B cell (primary cell): ENCODE measurements around the gene NOL9. TPM values are rescaled to one million over a fixed set of nuclear protein-coding genes. Genes with fewer than 3 reads are reported as not detected.

ENCODE experiments used
- ATAC-seq: fragments of 200-7000 bp; cut with Tn5 transposase; one replicate; pipeline ENCODE4 v1.10.0; 2021; ENCODE audit warnings: low read depth, mild to moderate bottlenecking, moderate number of reproducible peaks, moderate library complexity
- CTCF ChIA-PET: fragments of 350-600 bp; sonication (Branson Sonifier 250); formaldehyde crosslinking; loops from one replicate; lab custom pipeline; 2021; ENCODE audit warnings: antibody characterized with exemption, inconsistent platforms; lab: Charles Lee
- POLR2A ChIA-PET: fragments of 350-600 bp; sonication (Branson Sonifier 250); formaldehyde crosslinking; loops from one replicate; lab custom pipeline; 2021; ENCODE audit warnings: antibody characterized with exemption; lab: Charles Lee
- DNase-seq: peaks from one replicate; pipeline ENCODE4 v3.0.0; 2013
- H2AFZ ChIP-seq: 2 replicates; pipeline ENCODE4 v1.6.1; 2012; ENCODE audit warnings: mild to moderate bottlenecking, low read depth, low read length; ENCODE audit not compliant: insufficient read depth, poor library complexity, severe bottlenecking
- H3K27ac ChIP-seq, 2 donors: 1 replicate in 1 of 2; 2 replicates in 1 of 2; pipeline ENCODE4 v1.5.1; 2012 to 2013; ENCODE audit warnings: low read length in 2 of 2, mild to moderate bottlenecking in 2 of 2, moderate library complexity in 1 of 2
- H3K27me3 ChIP-seq, 4 experiments: fragments of 200-600 bp in 1 of 4; sonication (generic) in 1 of 4; replicated peaks in 1 of 4; 1 replicate in 2 of 4; 2 replicates in 2 of 4; pipeline versions ENCODE4 v1.6.1 to v1.7.0; 2013 to 2016; ENCODE audit warnings: low read length in 3 of 4, mild to moderate bottlenecking in 2 of 4, mixed read lengths in 1 of 4, moderate library complexity in 1 of 4; ENCODE audit not compliant: insufficient read depth in 4 of 4, control insufficient read depth in 3 of 4; ENCODE audit errors: control extremely low read depth in 1 of 4
- H3K36me3 ChIP-seq, 2 experiments: replicated peaks in 1 of 2; 1 replicate in 1 of 2; 2 replicates in 1 of 2; pipeline versions ENCODE4 v1.6.1 to v1.7.1; 2013; ENCODE audit warnings: low read length in 1 of 2; ENCODE audit not compliant: insufficient read depth in 2 of 2, control insufficient read depth in 1 of 2; ENCODE audit errors: control extremely low read depth in 1 of 2, extremely low read depth in 1 of 2
- H3K4me1 ChIP-seq, 2 donors: fragments of 200-600 bp in 1 of 2; sonication (generic) in 1 of 2; 1 replicate in 1 of 2; 2 replicates in 1 of 2; pipeline versions ENCODE4 v1.5.1 to v1.6.1; 2013 to 2017; ENCODE audit warnings: low read length in 2 of 2; ENCODE audit not compliant: control insufficient read depth in 2 of 2, insufficient read depth in 2 of 2
- H3K4me2 ChIP-seq: replicated peaks from 2 replicates; pipeline ENCODE3; 2012; ENCODE audit warnings: mild to moderate bottlenecking, low read depth, low read length; ENCODE audit not compliant: poor library complexity, severe bottlenecking
- H3K4me3 ChIP-seq, 5 experiments: fragments of 200-600 bp in 1 of 5; sonication (generic) in 1 of 5; 1 replicate in 3 of 5; 2 replicates in 2 of 5; pipeline versions ENCODE4 v1.5.1 to v1.7.0; 2011 to 2016; ENCODE audit warnings: low read length in 4 of 5, mild to moderate bottlenecking in 4 of 5, low read depth in 2 of 5, control low read depth in 1 of 5, moderate library complexity in 1 of 5; ENCODE audit not compliant: insufficient read depth in 1 of 5; ENCODE audit errors: control extremely low read depth in 1 of 5, extremely low read depth in 1 of 5
- H3K79me2 ChIP-seq: fragments of 200-600 bp; sonication (generic); one replicate; pipeline ENCODE4 v1.6.0; 2016; ENCODE audit warnings: low read length; ENCODE audit not compliant: control insufficient read depth, insufficient read depth
- H3K9ac ChIP-seq: fragments of 200-600 bp; sonication (generic); 2 replicates; pipeline ENCODE4 v1.6.1; 2017; ENCODE audit warnings: mild to moderate bottlenecking, low read length, moderate library complexity
- H3K9me3 ChIP-seq, 3 donors: one replicate each; pipeline versions ENCODE4 v1.6.1 to v1.7.1; 2013; ENCODE audit warnings: low read length in 2 of 3; ENCODE audit not compliant: control insufficient read depth in 2 of 3, insufficient read depth in 1 of 3; ENCODE audit errors: control extremely low read depth in 1 of 3
- H4K20me1 ChIP-seq: 2 replicates; pipeline ENCODE4 v1.6.0; 2012; ENCODE audit warnings: mild to moderate bottlenecking, low read length; ENCODE audit not compliant: insufficient read depth, control insufficient read depth, poor library complexity, severe bottlenecking
- H3K27ac Mint-ChIP-seq: one replicate; pipeline ENCODE4 v1.8.0; 2021; ENCODE audit warnings: mixed read lengths
- H3K27me3 Mint-ChIP-seq: one replicate; pipeline ENCODE4 v1.8.0; 2021; ENCODE audit warnings: mixed read lengths
- H3K4me1 Mint-ChIP-seq: one replicate; pipeline ENCODE4 v1.8.0; 2021; ENCODE audit warnings: mixed read lengths
- H3K4me3 Mint-ChIP-seq: one replicate; pipeline ENCODE4 v1.8.0; 2021; ENCODE audit warnings: mixed read lengths
- H3K9me3 Mint-ChIP-seq: one replicate; pipeline ENCODE4 v1.8.0; 2022; ENCODE audit warnings: mixed read lengths; ENCODE audit not compliant: insufficient read depth
- EZH2 ChIP-seq: IDR thresholded peaks from 2 replicates; pipeline ENCODE4 v1.6.1; 2012; ENCODE audit warnings: borderline replicate concordance, low read depth, mild to moderate bottlenecking, moderate library complexity, low read length; ENCODE audit not compliant: insufficient read depth, poor library complexity, severe bottlenecking
- WGBS: methylation state at CpG from one replicate; pipeline ENCODE4 v1.1.5; 2013; ENCODE audit warnings: missing lambda C conversion rate; ENCODE audit not compliant: insufficient coverage; 5-methylcytosine and 5-hydroxymethylcytosine counted together
- intact Hi-C: fragments of 100-400 bp; cut with micrococcal nuclease; formaldehyde crosslinking; loops from one replicate; pipeline ENCODE4 v1.10.0; 2022
- polyA plus RNA-seq: library from polyadenylated mRNA; depleted of rRNA; stranded (reverse); fragments of >200 nt; gene quantifications from 2 replicates; pipeline ENCODE4 v1.2.3, GENCODE V29; 2012
- total RNA-seq, 2 donors: library from RNA; stranded (reverse); fragments of 120-200 nt in 1 of 2; gene quantifications; 1 replicate in 1 of 2; 2 replicates in 1 of 2; pipeline versions ENCODE4 v1.2.3 to v1.2.4, GENCODE V29; 2013 to 2022
- TF ChIP-seq, protein P1 (sequence below): fragments of 200-600 bp; IDR thresholded peaks from one replicate; pipeline ENCODE4 v1.8.0; 2022; ENCODE audit warnings: antibody characterized with exemption, mild to moderate bottlenecking

Gene NOL9
- total and polyA plus RNA-seq, 2 donors (not counting 1 experiment from before 2014, with no cell fraction given): 23.8 to 49.5 TPM

DNA sequence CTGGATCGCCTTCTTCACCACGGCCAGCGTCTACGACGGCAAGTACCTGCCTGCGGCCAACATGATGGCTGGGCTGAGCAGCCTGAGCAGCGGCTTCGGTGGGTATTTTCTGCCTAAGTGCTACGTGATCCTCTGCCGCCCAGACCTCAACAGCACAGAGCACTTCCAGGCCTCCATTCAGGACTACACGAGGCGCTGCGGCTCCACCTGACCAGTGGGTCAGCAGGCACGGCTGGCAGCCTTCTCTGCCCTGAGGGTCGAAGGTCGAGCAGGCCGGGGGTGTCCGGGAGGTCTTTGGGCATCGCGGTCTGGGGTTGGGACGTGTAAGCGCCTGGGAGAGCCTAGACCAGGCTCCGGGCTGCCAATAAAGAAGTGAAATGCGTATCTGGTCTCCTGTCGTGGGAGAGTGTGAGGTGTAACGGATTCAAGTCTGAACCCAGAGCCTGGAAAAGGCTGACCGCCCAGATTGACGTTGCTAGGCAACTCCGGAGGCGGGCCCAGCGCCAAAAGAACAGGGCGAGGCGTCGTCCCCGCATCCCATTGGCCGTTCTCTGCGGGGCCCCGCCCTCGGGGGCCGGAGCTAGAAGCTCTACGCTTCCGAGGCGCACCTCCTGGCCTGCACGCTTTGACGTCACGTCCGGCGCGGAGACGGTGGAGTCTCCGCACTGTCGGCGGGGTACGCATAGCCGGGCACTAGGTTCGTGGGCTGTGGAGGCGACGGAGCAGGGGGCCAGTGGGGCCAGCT is 25.2 kb upstream of the NOL9 start, which contains the start of gene ZBTB48:
TSS of gene ZBTB48 (plus strand) at position 621 of the 745 bp plus-strand sequence. CDS start 616 bp downstream, outside the sequence.
- peak within 1 kb of the TSS; percentile 98 for H3K27ac Mint-ChIP-seq
- Histone ChIP-seq H3K36me3 (peaks cover 0 to 2% of the 10 kb centered on the region in 2 experiments), H3K9ac (peak within 1 kb of the TSS; percentile 89), H3K4me1 (peaks cover 20 to 32% of the 10 kb centered on the region in 2 donors), H3K4me3 (peak within 1 kb of the TSS; percentile 30 to 91 (median 88)), H3K79me2 (peaks cover 34% of the 10 kb centered on the region), H3K27ac (peak within 1 kb of the TSS; percentile 87 to 91), H3K27me3 (no peaks in the 10 kb centered on the region), H3K4me2 (peak within 1 kb of the TSS; percentile 88), H3K9me3 (no peaks in the 10 kb centered on the region), H2AFZ (peak within 1 kb of the TSS; percentile 84), H4K20me1 (peaks cover 14% of the 10 kb centered on the region)
- ATAC-seq: peak; percentile 97
- TF ChIP-seq, protein P1, sequence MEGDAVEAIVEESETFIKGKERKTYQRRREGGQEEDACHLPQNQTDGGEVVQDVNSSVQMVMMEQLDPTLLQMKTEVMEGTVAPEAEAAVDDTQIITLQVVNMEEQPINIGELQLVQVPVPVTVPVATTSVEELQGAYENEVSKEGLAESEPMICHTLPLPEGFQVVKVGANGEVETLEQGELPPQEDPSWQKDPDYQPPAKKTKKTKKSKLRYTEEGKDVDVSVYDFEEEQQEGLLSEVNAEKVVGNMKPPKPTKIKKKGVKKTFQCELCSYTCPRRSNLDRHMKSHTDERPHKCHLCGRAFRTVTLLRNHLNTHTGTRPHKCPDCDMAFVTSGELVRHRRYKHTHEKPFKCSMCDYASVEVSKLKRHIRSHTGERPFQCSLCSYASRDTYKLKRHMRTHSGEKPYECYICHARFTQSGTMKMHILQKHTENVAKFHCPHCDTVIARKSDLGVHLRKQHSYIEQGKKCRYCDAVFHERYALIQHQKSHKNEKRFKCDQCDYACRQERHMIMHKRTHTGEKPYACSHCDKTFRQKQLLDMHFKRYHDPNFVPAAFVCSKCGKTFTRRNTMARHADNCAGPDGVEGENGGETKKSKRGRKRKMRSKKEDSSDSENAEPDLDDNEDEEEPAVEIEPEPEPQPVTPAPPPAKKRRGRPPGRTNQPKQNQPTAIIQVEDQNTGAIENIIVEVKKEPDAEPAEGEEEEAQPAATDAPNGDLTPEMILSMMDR: no peak
- TF ChIP-seq EZH2: no peak
- CTCF ChIA-PET: interaction anchor here (0.5 to 1.5 kb wide), 4 partner anchors 22 to 67 kb away, joined by 3 to 9 read pairs (median 4); partner anchors contain the start of genes NOL9 and TAS1R1
- H3K9me3 Mint-ChIP-seq: no peaks in the 10 kb centered on the region
- H3K4me3 Mint-ChIP-seq: peak within 1 kb of the TSS; percentile 98
- POLR2A ChIA-PET: interaction anchor here (0.6 to 3.4 kb wide), 7 partner anchors 18 to 34 kb away, joined by 3 to 21 read pairs (median 6); partner anchors contain the start of genes KLHL21, NOL9, PHF13 and TAS1R1
- H3K4me1 Mint-ChIP-seq: peaks cover 34% of the 10 kb centered on the region
- peak; percentile 97 for DNase-seq
- no peaks in the 10 kb centered on the region for H3K27me3 Mint-ChIP-seq
- intact Hi-C loops: loop anchor here (1.0 kb wide), 4 partner anchors 22 to 46 kb away; partner anchors contain the start of genes NOL9 and PHF13
- WGBS: 22% methylated on average over 58 of the region's 58 CpGs
